HEK293 (cell line): ENCODE data around the gene C1orf35.

ENCODE experiments used
- CTCF ChIA-PET: fragments of 350-600 bp; formaldehyde crosslinking; extraction: SDS; loops from one replicate; lab custom pipeline; 2021; ENCODE audit warnings: antibody characterized with exemption; lab: Yijun Ruan, JAX
- POLR2A ChIA-PET: fragments of 300-600 bp; formaldehyde crosslinking; extraction: SDS; loops from one replicate; lab custom pipeline; 2020; ENCODE audit warnings: antibody characterized with exemption, inconsistent platforms; lab: Yijun Ruan, JAX
- H3K27ac ChIP-seq: fragments of 200-500 bp; sonication (Bioruptor generic); 2 replicates; pipeline ENCODE4 v1.5.1; 2014; ENCODE audit warnings: low read depth, low read length, control low read depth, inconsistent platforms; ENCODE audit errors: extremely low read depth
- H3K36me3 ChIP-seq, 2 experiments: fragments of 200-500 bp in 1 of 2; sonication (Bioruptor generic) in 1 of 2; 1 replicate in 1 of 2; 2 replicates in 1 of 2; pipeline ENCODE4 v1.5.1; 2014 to 2017; ENCODE audit warnings: inconsistent platforms in 2 of 2, low read length in 2 of 2; ENCODE audit not compliant: control insufficient read depth in 2 of 2, insufficient read depth in 1 of 2
- H3K4me1 ChIP-seq: fragments of 200-500 bp; sonication (Bioruptor generic); 2 replicates; pipeline ENCODE4 v1.5.1; 2014; ENCODE audit warnings: mild to moderate bottlenecking, low read length, inconsistent platforms; ENCODE audit not compliant: control insufficient read depth, insufficient read depth
- H3K4me3 ChIP-seq: 2 replicates; pipeline ENCODE4 v1.5.1; 2011; ENCODE audit warnings: low read depth, mild to moderate bottlenecking, control low read depth, low read length, moderate library complexity
- H3K9me3 ChIP-seq: fragments of 200-500 bp; sonication (Bioruptor generic); 2 replicates; pipeline ENCODE4 v1.5.1; 2014; ENCODE audit warnings: low read depth, low read length, inconsistent platforms; ENCODE audit not compliant: control insufficient read depth, insufficient read depth
- EGR2 ChIP-seq: fragments of 450-650 bp; formaldehyde crosslinking; IDR thresholded peaks from 2 replicates; pipeline ENCODE4 v1.5.1; 2016; ENCODE audit warnings: low read depth, missing biosample characterization, missing genetic modification characterization
- IKZF3 ChIP-seq: fragments of 450-650 bp; IDR thresholded peaks from 2 replicates; pipeline ENCODE4 v1.5.0; 2018; ENCODE audit warnings: missing biosample characterization, mild to moderate bottlenecking, missing genetic modification characterization, moderate library complexity
- KLF16 ChIP-seq: fragments of 450-650 bp; formaldehyde crosslinking; IDR thresholded peaks from 2 replicates; pipeline ENCODE4 v1.5.1; 2017; ENCODE audit warnings: missing biosample characterization, missing genetic modification characterization
- OSR2 ChIP-seq: fragments of 450-650 bp; formaldehyde crosslinking; IDR thresholded peaks from 2 replicates; pipeline ENCODE4 v1.5.1; 2016; ENCODE audit warnings: missing biosample characterization, missing genetic modification characterization
- WT1 ChIP-seq: fragments of 450-650 bp; formaldehyde crosslinking; IDR thresholded peaks from 2 replicates; pipeline ENCODE4 v1.5.1; 2016; ENCODE audit warnings: missing biosample characterization, missing genetic modification characterization
- YY1 ChIP-seq: fragments of 450-650 bp; formaldehyde crosslinking; IDR thresholded peaks from 2 replicates; pipeline ENCODE4 v1.5.1; 2018; ENCODE audit warnings: missing biosample characterization, missing genetic modification characterization
- ZBTB17 ChIP-seq: fragments of 450-650 bp; formaldehyde crosslinking; IDR thresholded peaks from 2 replicates; pipeline ENCODE4 v1.5.1; 2016; ENCODE audit warnings: missing biosample characterization, missing genetic modification characterization
- ZEB2 ChIP-seq: fragments of 450-650 bp; formaldehyde crosslinking; IDR thresholded peaks from 2 replicates; pipeline ENCODE4 v1.5.1; 2016; ENCODE audit warnings: missing biosample characterization, missing genetic modification characterization
- ZFHX2 ChIP-seq: fragments of 450-650 bp; formaldehyde crosslinking; conservative IDR thresholded peaks from 2 replicates; pipeline ENCODE4 v1.5.1; 2016; ENCODE audit warnings: missing biosample characterization, missing genetic modification characterization
- ZIC2 ChIP-seq: fragments of 450-650 bp; formaldehyde crosslinking; IDR thresholded peaks from 2 replicates; pipeline ENCODE4 v1.5.1; 2016; ENCODE audit warnings: missing biosample characterization, missing genetic modification characterization
- ZNF2 ChIP-seq: fragments of 450-650 bp; formaldehyde crosslinking; IDR thresholded peaks from 2 replicates; pipeline ENCODE4 v1.5.1; 2016; ENCODE audit warnings: missing biosample characterization, missing genetic modification characterization
- ZNF341 ChIP-seq: fragments of 450-650 bp; formaldehyde crosslinking; IDR thresholded peaks from 2 replicates; pipeline ENCODE4; 2016; ENCODE audit warnings: low read depth, missing biosample characterization, missing genetic modification characterization
- ZNF394 ChIP-seq: fragments of 450-650 bp; formaldehyde crosslinking; IDR thresholded peaks from 2 replicates; pipeline ENCODE4 v1.5.1; 2016; ENCODE audit warnings: missing biosample characterization, missing genetic modification characterization, mild to moderate bottlenecking, moderate library complexity, borderline replicate concordance
- ZNF423 ChIP-seq: fragments of 450-650 bp; formaldehyde crosslinking; IDR thresholded peaks from 2 replicates; pipeline ENCODE4 v1.5.1; 2016; ENCODE audit warnings: missing biosample characterization, missing genetic modification characterization
- ZNF600 ChIP-seq: fragments of 450-650 bp; formaldehyde crosslinking; IDR thresholded peaks from 2 replicates; pipeline ENCODE4 v1.5.1; 2016; ENCODE audit warnings: missing biosample characterization, missing genetic modification characterization
- ZNF626 ChIP-seq: fragments of 450-650 bp; sonication (Bioruptor Pico); formaldehyde crosslinking; IDR thresholded peaks from 2 replicates; pipeline ENCODE4 v1.5.1; 2018; ENCODE audit warnings: missing biosample characterization, missing genetic modification characterization, inconsistent platforms
- ZNF670 ChIP-seq: fragments of 450-650 bp; formaldehyde crosslinking; IDR thresholded peaks from 2 replicates; pipeline ENCODE4 v1.5.1; 2016; ENCODE audit warnings: missing biosample characterization, missing genetic modification characterization, low read depth
- ZNF76 ChIP-seq: fragments of 450-650 bp; formaldehyde crosslinking; IDR thresholded peaks from 2 replicates; pipeline ENCODE4; 2016; ENCODE audit warnings: low read depth, missing biosample characterization, missing genetic modification characterization, borderline replicate concordance
- ZNF776 ChIP-seq: fragments of 450-650 bp; formaldehyde crosslinking; IDR thresholded peaks from 2 replicates; pipeline ENCODE4 v1.5.0; 2017; ENCODE audit warnings: missing biosample characterization, missing genetic modification characterization, borderline replicate concordance
- TF ChIP-seq, protein P1 (sequence below): fragments of 450-650 bp; formaldehyde crosslinking; IDR thresholded peaks from 2 replicates; pipeline ENCODE4 v1.5.1; 2016; ENCODE audit warnings: missing biosample characterization, missing genetic modification characterization
- TF ChIP-seq, protein P2 (sequence below): fragments of 450-650 bp; formaldehyde crosslinking; IDR thresholded peaks from 2 replicates; pipeline ENCODE4 v1.5.1; 2016; ENCODE audit warnings: missing biosample characterization, missing genetic modification characterization
- TF ChIP-seq, protein P3 (sequence below): fragments of 450-650 bp; formaldehyde crosslinking; optimal IDR thresholded peaks from 2 replicates; pipeline ENCODE3; 2016; ENCODE audit warnings: missing biosample characterization, mild to moderate bottlenecking, missing genetic modification characterization

C1orf35 gene

DNA sequence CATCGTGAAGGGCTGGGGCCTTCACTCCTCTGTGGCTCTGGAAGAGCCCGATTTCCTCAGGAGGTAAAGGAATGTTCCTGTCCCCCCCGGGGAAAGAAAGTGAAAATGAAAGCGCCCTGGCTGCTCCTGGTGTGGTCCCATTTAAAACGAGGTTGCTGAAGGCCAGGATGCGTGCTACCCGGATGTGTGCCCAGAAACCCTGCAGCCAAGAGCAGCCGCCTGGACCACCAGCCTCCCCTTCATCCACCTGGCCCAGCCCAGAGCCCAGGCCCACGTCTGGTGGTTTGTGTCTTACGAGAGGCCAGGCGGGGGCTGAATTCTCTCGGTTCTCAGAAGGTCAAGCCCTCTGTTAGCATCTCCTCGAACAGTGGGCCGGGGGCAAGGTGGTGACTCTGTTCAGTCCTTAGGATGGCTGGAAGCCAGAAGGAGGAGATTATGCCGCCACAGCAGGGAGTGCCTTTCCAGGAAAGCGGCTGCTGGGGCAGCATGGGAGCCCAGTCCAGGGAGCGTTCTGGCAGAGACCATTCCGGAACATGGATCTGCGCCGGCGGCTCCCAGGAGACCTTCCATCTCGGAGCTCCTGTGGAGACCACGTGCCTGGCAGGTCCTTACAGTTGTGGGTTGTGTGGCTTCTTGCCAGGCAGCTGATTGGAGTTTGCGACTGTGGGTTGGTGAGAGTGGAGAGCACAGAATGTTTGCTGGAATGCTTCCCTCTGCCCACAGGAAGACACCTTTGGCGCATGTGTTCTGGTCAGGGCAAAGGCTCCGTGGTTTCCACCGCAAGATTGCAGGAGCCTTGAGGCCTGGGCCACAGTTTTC is 38.3 kb upstream of the C1orf35 start:
- Histone ChIP-seq H3K4me3 (peak overlapping the region; percentile 90), H3K27ac (no peak overlapping the region), H3K4me1 (peaks cover 13% of the 10 kb centered on the region)
- TF ChIP-seq ZFHX2 (tag by site-specific recombination), result peak; percentile 94
- TF ChIP-seq ZNF626 (tag by site-specific recombination), result no peak
- TF ChIP-seq, protein P1, sequence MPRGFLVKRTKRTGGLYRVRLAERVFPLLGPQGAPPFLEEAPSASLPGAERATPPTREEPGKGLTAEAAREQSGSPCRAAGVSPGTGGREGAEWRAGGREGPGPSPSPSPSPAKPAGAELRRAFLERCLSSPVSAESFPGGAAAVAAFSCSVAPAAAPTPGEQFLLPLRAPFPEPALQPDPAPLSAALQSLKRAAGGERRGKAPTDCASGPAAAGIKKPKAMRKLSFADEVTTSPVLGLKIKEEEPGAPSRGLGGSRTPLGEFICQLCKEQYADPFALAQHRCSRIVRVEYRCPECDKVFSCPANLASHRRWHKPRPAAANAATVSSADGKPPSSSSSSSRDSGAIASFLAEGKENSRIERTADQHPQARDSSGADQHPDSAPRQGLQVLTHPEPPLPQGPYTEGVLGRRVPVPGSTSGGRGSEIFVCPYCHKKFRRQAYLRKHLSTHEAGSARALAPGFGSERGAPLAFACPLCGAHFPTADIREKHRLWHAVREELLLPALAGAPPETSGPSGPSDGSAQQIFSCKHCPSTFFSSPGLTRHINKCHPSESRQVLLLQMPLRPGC, result 0 out of 2 replicates have a peak, but pooled peaks have one; percentile 50
- peak; percentile 92 for TF ChIP-seq EGR2 (tag by site-specific recombination)
- 0 out of 2 replicates have a peak, but pooled peaks have one; percentile 33 for TF ChIP-seq ZNF2 (tag by site-specific recombination)
- no peak for TF ChIP-seq ZNF670 (tag by site-specific recombination)
- TF ChIP-seq, protein P2, sequence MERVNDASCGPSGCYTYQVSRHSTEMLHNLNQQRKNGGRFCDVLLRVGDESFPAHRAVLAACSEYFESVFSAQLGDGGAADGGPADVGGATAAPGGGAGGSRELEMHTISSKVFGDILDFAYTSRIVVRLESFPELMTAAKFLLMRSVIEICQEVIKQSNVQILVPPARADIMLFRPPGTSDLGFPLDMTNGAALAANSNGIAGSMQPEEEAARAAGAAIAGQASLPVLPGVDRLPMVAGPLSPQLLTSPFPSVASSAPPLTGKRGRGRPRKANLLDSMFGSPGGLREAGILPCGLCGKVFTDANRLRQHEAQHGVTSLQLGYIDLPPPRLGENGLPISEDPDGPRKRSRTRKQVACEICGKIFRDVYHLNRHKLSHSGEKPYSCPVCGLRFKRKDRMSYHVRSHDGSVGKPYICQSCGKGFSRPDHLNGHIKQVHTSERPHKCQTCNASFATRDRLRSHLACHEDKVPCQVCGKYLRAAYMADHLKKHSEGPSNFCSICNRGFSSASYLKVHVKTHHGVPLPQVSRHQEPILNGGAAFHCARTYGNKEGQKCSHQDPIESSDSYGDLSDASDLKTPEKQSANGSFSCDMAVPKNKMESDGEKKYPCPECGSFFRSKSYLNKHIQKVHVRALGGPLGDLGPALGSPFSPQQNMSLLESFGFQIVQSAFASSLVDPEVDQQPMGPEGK (tag by site-specific recombination), result no peak; the same call in 1 of the 2 replicates
- TF ChIP-seq ZIC2 (tag by site-specific recombination), result peak; percentile 98
- TF ChIP-seq YY1 (tag by site-specific recombination), result no peak
- peak; percentile 83 for TF ChIP-seq ZNF76
- peak; percentile 97 for TF ChIP-seq ZNF423 (tag by site-specific recombination)
- TF ChIP-seq ZNF600, result peak; percentile 100
- peak; percentile 89 for TF ChIP-seq ZNF341 (tag by site-specific recombination)
- 0 out of 2 replicates have a peak, but pooled peaks have one; percentile 22 for TF ChIP-seq ZEB2 (tag by site-specific recombination)
- TF ChIP-seq, protein P3, sequence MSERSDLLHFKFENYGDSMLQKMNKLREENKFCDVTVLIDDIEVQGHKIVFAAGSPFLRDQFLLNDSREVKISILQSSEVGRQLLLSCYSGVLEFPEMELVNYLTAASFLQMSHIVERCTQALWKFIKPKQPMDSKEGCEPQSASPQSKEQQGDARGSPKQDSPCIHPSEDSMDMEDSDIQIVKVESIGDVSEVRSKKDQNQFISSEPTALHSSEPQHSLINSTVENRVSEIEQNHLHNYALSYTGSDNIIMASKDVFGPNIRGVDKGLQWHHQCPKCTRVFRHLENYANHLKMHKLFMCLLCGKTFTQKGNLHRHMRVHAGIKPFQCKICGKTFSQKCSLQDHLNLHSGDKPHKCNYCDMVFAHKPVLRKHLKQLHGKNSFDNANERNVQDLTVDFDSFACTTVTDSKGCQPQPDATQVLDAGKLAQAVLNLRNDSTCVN (tag by site-specific recombination), result peak; percentile 17
- TF ChIP-seq OSR2 (tag by site-specific recombination), result peak; percentile 75
- TF ChIP-seq ZBTB17, result peak; percentile 79
- no peak for TF ChIP-seq WT1 (tag by site-specific recombination)
- TF ChIP-seq ZNF394, result 0 out of 2 replicates have a peak, but pooled peaks have one; percentile 28
- peak; percentile 60; the same call in 1 of the 2 replicates for TF ChIP-seq KLF16 (tag by site-specific recombination)
- TF ChIP-seq IKZF3 (tag by site-specific recombination), result peak; percentile 41; the same call in 1 of the 2 replicates
- TF ChIP-seq ZNF776, result no peak
- TF ChIP-seq, all 188 proteins: peak for 16
- ChIA-PET POLR2A (interaction anchor here (1.1 to 3.7 kb wide), 6 partner anchors 10 to 33 kb away, joined by 3 to 38 read pairs (median 8); partner anchors contain the start of genes IBA57 and MRPL55), CTCF (interaction anchor here (0.9 to 2.2 kb wide), 3 partner anchors 11 to 25 kb away, joined by 4 to 23 read pairs (median 12); partner anchors contain the start of gene IBA57)
- Histone ChIP-seq H3K36me3 (peaks cover 0 to 27% of the 10 kb centered on the region in 2 experiments; a peak in 1 of 3 replicates), H3K9me3 (no peaks in the 10 kb centered on the region)
